Measurements from ENCODE around the gene SLC49A4. TPM values are rescaled to one million over a fixed set of nuclear protein-coding genes. Genes with fewer than 3 reads are reported as not detected.

SLC49A4 gene
- total RNA-seq, 1 donor from 2014 or later, result 16.6 TPM

GRCh38 chr3:122926322-122926721 is 131.5 kb downstream of the SLC49A4 start:
- no peak for TF ChIP-seq CTCF (conservative IDR thresholded peaks at IDR 0.05)
- no peak overlapping the region for H3K4me3 Mint-ChIP-seq
- H3K27me3 Mint-ChIP-seq (ENCODE audit: low read depth), result peaks cover 3% of the 10 kb centered on the region
- H3K27ac Mint-ChIP-seq (ENCODE audit: unreplicated experiment), result no peak overlapping the region
- H3K4me1 Mint-ChIP-seq, result peaks cover 3% of the 10 kb centered on the region
- H3K36me3 Mint-ChIP-seq (ENCODE audit: low read depth), result no peaks in the 10 kb centered on the region
- H3K9me3 Mint-ChIP-seq, result no peaks in the 10 kb centered on the region
- DNase-seq (ENCODE audit: low read depth, low spot score), result no peak

GRCh38 chr3:122926811-122927210 is 131.9 kb downstream of the SLC49A4 start:
- Mint-ChIP-seq H3K27ac (ENCODE audit: unreplicated experiment) (no peak overlapping the region), H3K4me3 (no peak overlapping the region), H3K9me3 (no peaks in the 10 kb centered on the region), H3K4me1 (peaks cover 3% of the 10 kb centered on the region), H3K36me3 (ENCODE audit: low read depth) (no peaks in the 10 kb centered on the region), H3K27me3 (ENCODE audit: low read depth) (no peaks in the 10 kb centered on the region)
- no peak for TF ChIP-seq CTCF (conservative IDR thresholded peaks at IDR 0.05)
- no peak for DNase-seq (ENCODE audit: low read depth, low spot score)

- Mint-ChIP-seq H3K4me3 (no peak overlapping the region), H3K9me3 (no peaks in the 10 kb centered on the region), H3K27ac (ENCODE audit: unreplicated experiment) (peak overlapping the region; percentile 59), H3K4me1 (peaks cover 3% of the 10 kb centered on the region), H3K36me3 (ENCODE audit: low read depth) (no peaks in the 10 kb centered on the region), H3K27me3 (ENCODE audit: low read depth) (no peaks in the 10 kb centered on the region)
- TF ChIP-seq CTCF (conservative IDR thresholded peaks at IDR 0.05), result no peak
- no peak for DNase-seq (ENCODE audit: low read depth, low spot score)
Observed at GRCh38 chr3:122927726-122928125, 132.9 kb downstream of the SLC49A4 start.

- DNase-seq (ENCODE audit: low read depth, low spot score), result no peak
- no peaks in the 10 kb centered on the region for H3K27me3 Mint-ChIP-seq (ENCODE audit: low read depth)
- no peak for TF ChIP-seq CTCF (conservative IDR thresholded peaks at IDR 0.05)
- peaks cover 2% of the 10 kb centered on the region for H3K36me3 Mint-ChIP-seq (ENCODE audit: low read depth)
- H3K4me3 Mint-ChIP-seq, result no peak overlapping the region
- peaks cover 3% of the 10 kb centered on the region for H3K4me1 Mint-ChIP-seq
- H3K27ac Mint-ChIP-seq (ENCODE audit: unreplicated experiment), result peak overlapping the region; percentile 78
- H3K9me3 Mint-ChIP-seq, result no peaks in the 10 kb centered on the region
Observed at GRCh38 chr3:122928396-122929187, 133.7 kb downstream of the SLC49A4 start.

- H3K4me1 Mint-ChIP-seq, result peaks cover 3% of the 10 kb centered on the region
- no peak for DNase-seq (ENCODE audit: low read depth, low spot score)
- no peaks in the 10 kb centered on the region for H3K9me3 Mint-ChIP-seq
- no peak for TF ChIP-seq CTCF (conservative IDR thresholded peaks at IDR 0.05)
- H3K36me3 Mint-ChIP-seq (ENCODE audit: low read depth), result peaks cover 2% of the 10 kb centered on the region
- no peak overlapping the region for H3K4me3 Mint-ChIP-seq
- no peaks in the 10 kb centered on the region for H3K27me3 Mint-ChIP-seq (ENCODE audit: low read depth)
- H3K27ac Mint-ChIP-seq (ENCODE audit: unreplicated experiment), result no peak overlapping the region
Observed at GRCh38 chr3:122929188-122930062, 134.6 kb downstream of the SLC49A4 start.

All from neural crest cell (in vitro differentiated cells).